ACC112 (cell line): ENCODE data around the gene ANXA2R.

ENCODE experiments used
- H2AFZ ChIP-seq: fragments of 200-600 bp; sonication (generic); one replicate; pipeline ENCODE4 v1.6.0; 2017; ENCODE audit warnings: antibody characterized with exemption, low read length; ENCODE audit not compliant: unreplicated experiment
- H3K27ac ChIP-seq: fragments of 200-600 bp; sonication (generic); 2 replicates; pipeline ENCODE4 v1.5.1; 2014; ENCODE audit warnings: low read depth, mild to moderate bottlenecking, antibody characterized with exemption, low read length, moderate library complexity
- H3K27me3 ChIP-seq: fragments of 200-600 bp; sonication (generic); 2 replicates; pipeline ENCODE4 v1.6.1; 2014; ENCODE audit warnings: mild to moderate bottlenecking, antibody characterized with exemption, low read length, moderate library complexity, mixed read lengths; ENCODE audit not compliant: insufficient read depth
- H3K36me3 ChIP-seq: fragments of 200-600 bp; sonication (generic); 2 replicates; pipeline ENCODE4 v1.6.1; 2016; ENCODE audit warnings: mild to moderate bottlenecking, antibody characterized with exemption, low read length, moderate library complexity, mixed read lengths; ENCODE audit not compliant: insufficient read depth
- H3K4me1 ChIP-seq: fragments of 200-600 bp; sonication (generic); one replicate; pipeline ENCODE4 v1.6.1; 2016; ENCODE audit warnings: low read length, mixed read lengths; ENCODE audit not compliant: insufficient read depth, unreplicated experiment, control insufficient read depth
- H3K4me3 ChIP-seq: fragments of 200-600 bp; sonication (generic); 2 replicates; pipeline ENCODE4 v1.5.1; 2014; ENCODE audit warnings: mild to moderate bottlenecking, low read depth, low read length
- H3K79me2 ChIP-seq: fragments of 200-600 bp; sonication (generic); one replicate; pipeline ENCODE4 v1.6.0; 2016; ENCODE audit warnings: low read length; ENCODE audit not compliant: control insufficient read depth, unreplicated experiment, insufficient read depth

Gene ANXA2R

GRCh38 chr5:42994555-42995359 lies 45.4 kb downstream of the ANXA2R start:
- Histone ChIP-seq H3K27ac (peak overlapping the region; percentile 73), H2AFZ (peak overlapping the region; percentile 57), H3K36me3 (no peaks in the 10 kb centered on the region), H3K27me3 (no peaks in the 10 kb centered on the region), H3K4me3 (peak overlapping the region; percentile 81), H3K79me2 (peaks cover 5% of the 10 kb centered on the region), H3K4me1 (no peaks in the 10 kb centered on the region)

DNA sequence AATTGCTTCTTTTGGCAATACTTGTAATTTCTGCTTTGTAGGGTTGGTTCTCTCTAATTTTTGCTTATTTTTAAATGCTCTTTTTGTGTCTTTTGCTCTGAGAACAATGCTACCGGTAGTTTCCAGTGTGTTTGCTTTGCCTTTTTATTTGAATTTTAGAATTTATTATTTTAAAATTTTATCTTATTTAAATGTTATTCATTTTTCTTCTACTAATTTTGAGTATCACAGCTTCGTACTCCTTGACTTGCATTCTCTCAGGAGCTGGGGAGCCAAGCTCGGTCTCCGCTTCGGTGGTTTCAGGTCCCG lies 45.9 kb downstream of the ANXA2R start:
- H3K36me3 ChIP-seq: no peaks in the 10 kb centered on the region
- no peaks in the 10 kb centered on the region for H3K27me3 ChIP-seq
- H3K4me3 ChIP-seq: peak overlapping the region; percentile 81
- H3K79me2 ChIP-seq: peaks cover 5% of the 10 kb centered on the region
- no peaks in the 10 kb centered on the region for H3K4me1 ChIP-seq
- peak overlapping the region; percentile 57 for H2AFZ ChIP-seq
- peak overlapping the region; percentile 73 for H3K27ac ChIP-seq

DNA sequence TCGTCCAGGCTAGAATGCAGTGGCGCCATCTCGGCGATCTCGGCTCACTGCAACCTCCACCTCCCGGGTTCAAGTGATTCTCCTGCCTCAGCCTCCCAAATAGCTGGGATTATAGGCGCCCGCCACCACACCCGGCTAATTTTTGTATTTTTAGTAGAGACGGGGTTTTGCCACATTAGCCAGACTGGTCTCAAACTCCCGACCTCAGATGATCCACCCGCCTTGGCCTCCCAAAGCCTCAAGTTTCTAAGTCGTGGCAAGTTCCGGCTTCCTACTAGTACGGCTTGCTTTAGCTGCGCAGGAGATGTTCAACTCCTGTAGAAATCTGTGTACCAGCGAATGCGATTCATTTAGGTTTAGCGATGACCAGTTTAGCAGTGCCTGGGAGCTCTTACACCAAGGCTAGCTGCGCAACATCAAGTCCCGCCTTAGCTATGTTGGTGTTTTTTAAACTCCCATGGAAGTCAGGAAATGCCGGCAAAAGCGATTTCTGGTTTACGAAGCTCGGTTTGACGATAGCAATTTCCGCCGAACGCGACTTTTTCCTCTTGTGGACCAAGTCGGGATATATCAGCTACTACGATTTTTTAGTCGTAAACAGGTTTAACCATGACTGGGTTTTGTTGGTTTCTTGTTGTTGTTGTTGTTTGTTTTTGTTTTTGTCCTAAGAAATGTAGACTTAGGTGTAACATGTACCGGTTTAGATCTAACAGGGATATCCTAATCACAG lies 46.4 kb downstream of the ANXA2R start:
- peak overlapping the region; percentile 81 for H3K4me3 ChIP-seq
- H3K27ac ChIP-seq: peak overlapping the region; percentile 73
- H2AFZ ChIP-seq: peak overlapping the region; percentile 45
- no peaks in the 10 kb centered on the region for H3K36me3 ChIP-seq
- no peaks in the 10 kb centered on the region for H3K27me3 ChIP-seq
- peaks cover 5% of the 10 kb centered on the region for H3K79me2 ChIP-seq
- no peaks in the 10 kb centered on the region for H3K4me1 ChIP-seq

GRCh38 chr5:42992088-42992879 lies 47.8 kb downstream of the ANXA2R start:
- H3K36me3 ChIP-seq: no peaks in the 10 kb centered on the region
- H3K4me3 ChIP-seq: peak overlapping the region; percentile 74
- H2AFZ ChIP-seq: peak overlapping the region; percentile 10
- no peaks in the 10 kb centered on the region for H3K27me3 ChIP-seq
- no peaks in the 10 kb centered on the region for H3K4me1 ChIP-seq
- H3K79me2 ChIP-seq: peaks cover 5% of the 10 kb centered on the region
- H3K27ac ChIP-seq: peak overlapping the region; percentile 84

DNA sequence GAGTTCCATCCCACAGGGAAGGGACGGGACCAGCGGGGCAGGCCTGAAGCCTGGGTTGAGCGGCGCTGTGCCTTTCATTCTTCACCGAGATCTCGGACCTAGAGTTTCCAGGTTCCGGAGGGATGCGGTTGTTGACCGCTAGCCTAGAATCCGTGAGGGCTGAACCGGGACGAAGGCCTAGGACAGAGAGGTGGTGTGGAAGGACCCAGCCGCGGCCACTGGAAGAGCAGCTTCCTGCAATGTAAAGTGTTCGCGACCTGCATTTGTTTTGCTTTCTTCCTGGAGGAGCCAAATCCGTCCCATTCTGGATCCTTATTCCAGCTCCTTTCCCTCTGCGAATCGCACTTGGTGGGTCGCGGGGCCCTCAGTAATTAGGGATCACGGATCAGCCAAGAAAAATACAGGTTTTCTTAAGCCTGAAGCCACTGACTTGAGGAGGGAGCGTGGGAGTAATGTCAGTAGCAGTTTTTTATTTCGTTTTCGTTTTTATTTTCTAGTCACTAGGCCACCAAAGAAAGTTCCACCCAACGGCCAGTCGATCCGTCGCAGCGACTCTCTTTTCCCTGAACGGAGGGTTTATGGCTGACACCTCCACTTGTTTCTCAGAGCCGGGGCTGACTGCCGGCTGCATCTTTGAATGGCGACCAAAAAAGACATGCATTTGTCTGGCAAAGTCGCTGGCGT lies 48.6 kb downstream of the ANXA2R start:
- H3K27me3 ChIP-seq: no peaks in the 10 kb centered on the region
- H3K4me3 ChIP-seq: peak overlapping the region; percentile 74
- no peaks in the 10 kb centered on the region for H3K36me3 ChIP-seq
- H3K4me1 ChIP-seq: no peaks in the 10 kb centered on the region
- peak overlapping the region; percentile 84 for H3K27ac ChIP-seq
- peaks cover 5% of the 10 kb centered on the region for H3K79me2 ChIP-seq
- H2AFZ ChIP-seq: peak overlapping the region; percentile 69

GRCh38 chr5:42990892-42991291 lies 49.2 kb downstream of the ANXA2R start:
- H2AFZ ChIP-seq: no peak overlapping the region
- H3K27ac ChIP-seq: peak overlapping the region; percentile 84; the same call in 1 of the 2 replicates
- peaks cover 4% of the 10 kb centered on the region for H3K4me1 ChIP-seq
- peak overlapping the region; percentile 74; the same call in 1 of the 2 replicates for H3K4me3 ChIP-seq
- peaks cover 5% of the 10 kb centered on the region for H3K79me2 ChIP-seq
- H3K27me3 ChIP-seq: no peaks in the 10 kb centered on the region
- no peaks in the 10 kb centered on the region for H3K36me3 ChIP-seq
